NCI-H345 treated with DMSO at 0.1 percent for 48 hours (cell line): Measurements from ENCODE around the gene TTLL11.
"Not testable (repeated sequence)": the region's sequence is repeated elsewhere in the genome, so short reads cannot be mapped to it uniquely, and the experiment has no call there.

Experiments
- DNase-seq: peaks from one replicate; lab custom pipeline; 2025; ENCODE audit not compliant: unreplicated experiment; lab: John Stamatoyannopoulos, UW

Gene TTLL11

GRCh38 chr9:121914604-121915303 is 178.4 kb downstream of the TTLL11 start:
- no peak for DNase-seq

GRCh38 chr9:121914017-121914595 is 179.0 kb downstream of the TTLL11 start:
- no peak for DNase-seq

- no peak for DNase-seq
These were observed 180.1 kb downstream of the TTLL11 start for GRCh38 chr9:121912812-121913627.

GRCh38 chr9:121910491-121911040 is 182.5 kb downstream of the TTLL11 start:
- DNase-seq, result no peak

GRCh38 chr9:121909111-121909510 is 184.0 kb downstream of the TTLL11 start:
- DNase-seq, result no peak

GRCh38 chr9:121906074-121906870 is 186.8 kb downstream of the TTLL11 start:
- DNase-seq, result no peak

GRCh38 chr9:121902461-121903135 is 190.5 kb downstream of the TTLL11 start:
- no peak for DNase-seq

- no peak for DNase-seq
These were observed 191.5 kb downstream of the TTLL11 start for GRCh38 chr9:121901616-121902015.

GRCh38 chr9:121900163-121900562 is 192.9 kb downstream of the TTLL11 start:
- no peak for DNase-seq

GRCh38 chr9:121898856-121899255 is 194.3 kb downstream of the TTLL11 start:
- DNase-seq, result no peak

GRCh38 chr9:121897140-121897539 is 196.0 kb downstream of the TTLL11 start:
- no peak for DNase-seq

GRCh38 chr9:121896545-121896943 is 196.6 kb downstream of the TTLL11 start:
- DNase-seq, result no peak

- DNase-seq, result no peak
These were observed 197.1 kb downstream of the TTLL11 start for GRCh38 chr9:121895818-121896544.

- DNase-seq, result no peak
These were observed 197.8 kb downstream of the TTLL11 start for GRCh38 chr9:121895358-121895757.

GRCh38 chr9:121894380-121894779 is 198.7 kb downstream of the TTLL11 start:
- not testable (repeated sequence) for DNase-seq

- DNase-seq, result no peak
These were observed 199.3 kb downstream of the TTLL11 start for GRCh38 chr9:121893786-121894185.

GRCh38 chr9:121892706-121893105 is 200.4 kb downstream of the TTLL11 start:
- DNase-seq, result no peak

- DNase-seq, result no peak
These were observed 202.4 kb downstream of the TTLL11 start for GRCh38 chr9:121890746-121891145.

- DNase-seq, result no peak
These were observed 203.0 kb downstream of the TTLL11 start for GRCh38 chr9:121889990-121890563.
